ENCODE data around the gene TRAPPC8. TPM values are rescaled to one million over a fixed set of nuclear protein-coding genes. Genes with fewer than 3 reads are reported as not detected.
"Not testable (repeated sequence)": the region's sequence is repeated elsewhere in the genome, so short reads cannot be mapped to it uniquely, and the experiment has no call there.

TRAPPC8 gene
- total RNA-seq, 1 experiment from 2014 or later: 37.9 TPM

- ChIA-PET CTCF (no interaction called here), POLR2A (ENCODE audit: low non-redundant PET) (no interaction called here)
- DNase-seq (ENCODE audit: low spot score): no peak
- Histone ChIP-seq H3K27ac (ENCODE audit: low read depth, low read length, poor library complexity, severe bottlenecking) (peak overlapping the region; percentile 52), H3K4me1 (ENCODE audit: insufficient read depth, low read length, poor library complexity, severe bottlenecking) (peaks cover 22% of the 10 kb centered on the region), H3K9me3 (ENCODE audit: low read depth, low read length, poor library complexity, severe bottlenecking) (no peaks in the 10 kb centered on the region), H3K36me3 (ENCODE audit: insufficient read depth, low read length, poor library complexity, severe bottlenecking) (peaks cover 4% of the 10 kb centered on the region), H3K27me3 (replicated peaks; ENCODE audit: insufficient read depth, low read depth, low read length, poor library complexity) (no peaks in the 10 kb centered on the region), H3K4me3 (ENCODE audit: low read depth, low read length, poor library complexity, severe bottlenecking) (no peak overlapping the region)
- TF ChIP-seq CTCF (conservative IDR thresholded peaks at IDR 0.05; ENCODE audit: low read depth, low read length) (no peak), EZH2 (IDR thresholded peaks at IDR 0.05; ENCODE audit: borderline replicate concordance, low read depth, low read length, poor library complexity, severe bottlenecking) (no peak)
- BruUV-seq (replicated peaks): no TSS peak
- intact Hi-C loops (cut with micrococcal nuclease; ENCODE audit: unreplicated experiment): no loop called here
Measured at GRCh38 chr18:31931886-31932240, 11.1 kb downstream of the TRAPPC8 start.

GRCh38 chr18:31931163-31931885, 11.6 kb downstream of the TRAPPC8 start:
- TF ChIP-seq EZH2 (IDR thresholded peaks at IDR 0.05; ENCODE audit: borderline replicate concordance, low read depth, low read length, poor library complexity, severe bottlenecking): no peak
- TF ChIP-seq CTCF (conservative IDR thresholded peaks at IDR 0.05; ENCODE audit: low read depth, low read length): no peak
- ChIA-PET POLR2A (ENCODE audit: low non-redundant PET) (interaction anchor here (0.6 kb wide), 1 partner anchor 12 kb away, joined by 3 read pairs; no protein-coding TSS in a partner anchor), CTCF (no interaction called here)
- intact Hi-C loops (cut with micrococcal nuclease; ENCODE audit: unreplicated experiment): no loop called here
- H3K27ac ChIP-seq (ENCODE audit: low read depth, low read length, poor library complexity, severe bottlenecking): peak overlapping the region; percentile 52
- no peaks in the 10 kb centered on the region for H3K9me3 ChIP-seq (ENCODE audit: low read depth, low read length, poor library complexity, severe bottlenecking)
- peak; percentile 91 for DNase-seq (ENCODE audit: low spot score)
- no peak overlapping the region for H3K4me3 ChIP-seq (ENCODE audit: low read depth, low read length, poor library complexity, severe bottlenecking)
- peaks cover 9% of the 10 kb centered on the region for H3K36me3 ChIP-seq (ENCODE audit: insufficient read depth, low read length, poor library complexity, severe bottlenecking)
- BruUV-seq (replicated peaks): no TSS peak
- no peaks in the 10 kb centered on the region for H3K27me3 ChIP-seq (replicated peaks; ENCODE audit: insufficient read depth, low read depth, low read length, poor library complexity)
- H3K4me1 ChIP-seq (ENCODE audit: insufficient read depth, low read length, poor library complexity, severe bottlenecking): peaks cover 22% of the 10 kb centered on the region

- TF ChIP-seq CTCF (conservative IDR thresholded peaks at IDR 0.05; ENCODE audit: low read depth, low read length): no peak
- no peak for TF ChIP-seq EZH2 (IDR thresholded peaks at IDR 0.05; ENCODE audit: borderline replicate concordance, low read depth, low read length, poor library complexity, severe bottlenecking)
- H3K27ac ChIP-seq (ENCODE audit: low read depth, low read length, poor library complexity, severe bottlenecking): no peak overlapping the region
- H3K4me1 ChIP-seq (ENCODE audit: insufficient read depth, low read length, poor library complexity, severe bottlenecking): peaks cover 22% of the 10 kb centered on the region
- DNase-seq (ENCODE audit: low spot score): no peak
- H3K9me3 ChIP-seq (ENCODE audit: low read depth, low read length, poor library complexity, severe bottlenecking): no peaks in the 10 kb centered on the region
- intact Hi-C loops (cut with micrococcal nuclease; ENCODE audit: unreplicated experiment): no loop called here
- no TSS peak for BruUV-seq (replicated peaks)
- peaks cover 9% of the 10 kb centered on the region for H3K36me3 ChIP-seq (ENCODE audit: insufficient read depth, low read length, poor library complexity, severe bottlenecking)
- CTCF ChIA-PET: no interaction called here
- no peak overlapping the region for H3K4me3 ChIP-seq (ENCODE audit: low read depth, low read length, poor library complexity, severe bottlenecking)
- H3K27me3 ChIP-seq (replicated peaks; ENCODE audit: insufficient read depth, low read depth, low read length, poor library complexity): no peaks in the 10 kb centered on the region
- POLR2A ChIA-PET (ENCODE audit: low non-redundant PET): no interaction called here
Measured at GRCh38 chr18:31929273-31929672, 13.7 kb downstream of the TRAPPC8 start.

GRCh38 chr18:31926988-31927387, 15.9 kb downstream of the TRAPPC8 start:
- intact Hi-C loops (cut with micrococcal nuclease; ENCODE audit: unreplicated experiment): loop anchor here (2.0 kb wide), 1 partner anchor 14 kb away; no protein-coding TSS in a partner anchor
- BruUV-seq (replicated peaks); H3K9me3 ChIP-seq (ENCODE audit: low read depth, low read length, poor library complexity, severe bottlenecking); H3K27ac ChIP-seq (ENCODE audit: low read depth, low read length, poor library complexity, severe bottlenecking); H3K27me3 ChIP-seq (replicated peaks; ENCODE audit: insufficient read depth, low read depth, low read length, poor library complexity); CTCF ChIA-PET; POLR2A ChIA-PET (ENCODE audit: low non-redundant PET); DNase-seq (ENCODE audit: low spot score); H3K4me3 ChIP-seq (ENCODE audit: low read depth, low read length, poor library complexity, severe bottlenecking); H3K36me3 ChIP-seq (ENCODE audit: insufficient read depth, low read length, poor library complexity, severe bottlenecking): not testable (repeated sequence)
- peaks cover 16% of the 10 kb centered on the region for H3K4me1 ChIP-seq (ENCODE audit: insufficient read depth, low read length, poor library complexity, severe bottlenecking)
